OCI-LY1 (cell line): ENCODE data around the gene TGFB1.

Experiments
- CTCF ChIP-seq: fragments of 200-600 bp; sonication (generic), shearing (Covaris generic); IDR thresholded peaks from 2 replicates; pipeline ENCODE4 v1.5.1; 2017; ENCODE audit warnings: mild to moderate bottlenecking, antibody characterized with exemption, low read length, moderate library complexity, mixed read lengths
- EZH2 ChIP-seq: fragments of 200-600 bp; sonication (generic), shearing (Covaris generic); IDR thresholded peaks from 2 replicates; pipeline ENCODE4 v1.8.0; 2017; ENCODE audit warnings: borderline replicate concordance, mixed run types, mild to moderate bottlenecking, antibody characterized with exemption, low read length, moderate library complexity, mixed read lengths

- TF ChIP-seq CTCF (no peak), EZH2 (no peak)
These were observed 1.3 kb upstream of the TGFB1 start for GRCh38 chr19:41355035-41355434.
